IMR-90 (cell line): ENCODE results near the gene PAK6.

Experiments
- BHLHE40 ChIP-seq: fragments of 150-350 bp; IDR thresholded peaks from 2 replicates; pipeline ENCODE4 v1.6.1; 2016; ENCODE audit warnings: mild to moderate bottlenecking, low read depth, low read length
- CEBPB ChIP-seq: IDR thresholded peaks from 2 replicates; pipeline ENCODE4 v1.6.1; 2012; ENCODE audit warnings: low read depth, low read length, improper control_type of control experiment
- CHD1 ChIP-seq: IDR thresholded peaks from 2 replicates; pipeline ENCODE4 v1.6.1; 2012; ENCODE audit warnings: low read depth, low read length, improper control_type of control experiment
- MXI1 ChIP-seq: IDR thresholded peaks from 2 replicates; pipeline ENCODE4 v1.6.1; 2012; ENCODE audit warnings: low read depth, mild to moderate bottlenecking, low read length, moderate library complexity, borderline replicate concordance
- NFE2L2 ChIP-seq: fragments of 150-350 bp; IDR thresholded peaks from 2 replicates; pipeline ENCODE4 v1.6.1; 2016; ENCODE audit warnings: low read depth, mild to moderate bottlenecking, low read length
- POLR2A ChIP-seq: IDR thresholded peaks from 2 replicates; pipeline ENCODE4 v1.6.1; 2012; ENCODE audit warnings: mild to moderate bottlenecking, low read depth, low read length
- RAD21 ChIP-seq: IDR thresholded peaks from 2 replicates; pipeline ENCODE4 v1.6.1; 2012; ENCODE audit warnings: low read length, improper control_type of control experiment
- RFX5 ChIP-seq: IDR thresholded peaks from 2 replicates; pipeline ENCODE4 v1.8.0; 2012; ENCODE audit warnings: low read depth, mild to moderate bottlenecking, low read length, moderate library complexity
- SMC3 ChIP-seq: fragments of 150-350 bp; IDR thresholded peaks from 2 replicates; pipeline ENCODE4 v1.6.1; 2016; ENCODE audit warnings: low read depth, mild to moderate bottlenecking, antibody characterized with exemption, low read length, moderate library complexity
- TF ChIP-seq, protein P1 (sequence below): fragments of 150-350 bp; IDR thresholded peaks from 2 replicates; pipeline ENCODE4 v1.6.1; 2016; ENCODE audit warnings: low read depth, mild to moderate bottlenecking, low read length, moderate library complexity, borderline replicate concordance
- TF ChIP-seq, protein P2 (sequence below): conservative IDR thresholded peaks from 2 replicates; pipeline ENCODE4 v1.5.1; 2012; ENCODE audit warnings: mild to moderate bottlenecking, low read depth, low read length, improper control_type of control experiment
- TF ChIP-seq, protein P3 (sequence below): fragments of 150-350 bp; IDR thresholded peaks from 2 replicates; pipeline ENCODE4 v1.6.1; 2017; ENCODE audit warnings: mild to moderate bottlenecking, antibody characterized with exemption, low read length, low read depth

DNA sequence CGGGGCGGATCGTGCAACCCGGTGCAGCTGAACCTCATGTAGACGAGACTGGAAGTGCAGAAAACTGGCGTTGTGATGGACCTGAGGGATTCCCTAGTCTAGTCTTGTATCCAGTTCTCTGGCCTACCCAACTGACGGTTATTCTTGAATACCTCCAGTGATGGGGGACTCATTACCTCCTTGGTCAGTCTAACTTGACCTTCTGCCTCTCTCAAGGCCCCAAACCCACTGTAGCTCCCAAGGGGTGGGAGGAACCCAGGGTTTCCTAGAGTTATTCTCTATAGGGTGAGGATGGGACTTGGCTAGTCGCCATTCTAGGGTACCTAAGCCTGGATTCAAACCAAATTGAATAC, 11.4 kb downstream of the PAK6 start:
- TF ChIP-seq RFX5, result no peak
- TF ChIP-seq, protein P1, sequence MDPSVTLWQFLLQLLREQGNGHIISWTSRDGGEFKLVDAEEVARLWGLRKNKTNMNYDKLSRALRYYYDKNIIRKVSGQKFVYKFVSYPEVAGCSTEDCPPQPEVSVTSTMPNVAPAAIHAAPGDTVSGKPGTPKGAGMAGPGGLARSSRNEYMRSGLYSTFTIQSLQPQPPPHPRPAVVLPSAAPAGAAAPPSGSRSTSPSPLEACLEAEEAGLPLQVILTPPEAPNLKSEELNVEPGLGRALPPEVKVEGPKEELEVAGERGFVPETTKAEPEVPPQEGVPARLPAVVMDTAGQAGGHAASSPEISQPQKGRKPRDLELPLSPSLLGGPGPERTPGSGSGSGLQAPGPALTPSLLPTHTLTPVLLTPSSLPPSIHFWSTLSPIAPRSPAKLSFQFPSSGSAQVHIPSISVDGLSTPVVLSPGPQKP, result no peak
- TF ChIP-seq, protein P2, sequence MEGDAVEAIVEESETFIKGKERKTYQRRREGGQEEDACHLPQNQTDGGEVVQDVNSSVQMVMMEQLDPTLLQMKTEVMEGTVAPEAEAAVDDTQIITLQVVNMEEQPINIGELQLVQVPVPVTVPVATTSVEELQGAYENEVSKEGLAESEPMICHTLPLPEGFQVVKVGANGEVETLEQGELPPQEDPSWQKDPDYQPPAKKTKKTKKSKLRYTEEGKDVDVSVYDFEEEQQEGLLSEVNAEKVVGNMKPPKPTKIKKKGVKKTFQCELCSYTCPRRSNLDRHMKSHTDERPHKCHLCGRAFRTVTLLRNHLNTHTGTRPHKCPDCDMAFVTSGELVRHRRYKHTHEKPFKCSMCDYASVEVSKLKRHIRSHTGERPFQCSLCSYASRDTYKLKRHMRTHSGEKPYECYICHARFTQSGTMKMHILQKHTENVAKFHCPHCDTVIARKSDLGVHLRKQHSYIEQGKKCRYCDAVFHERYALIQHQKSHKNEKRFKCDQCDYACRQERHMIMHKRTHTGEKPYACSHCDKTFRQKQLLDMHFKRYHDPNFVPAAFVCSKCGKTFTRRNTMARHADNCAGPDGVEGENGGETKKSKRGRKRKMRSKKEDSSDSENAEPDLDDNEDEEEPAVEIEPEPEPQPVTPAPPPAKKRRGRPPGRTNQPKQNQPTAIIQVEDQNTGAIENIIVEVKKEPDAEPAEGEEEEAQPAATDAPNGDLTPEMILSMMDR, result no peak
- TF ChIP-seq BHLHE40, result no peak
- no peak for TF ChIP-seq POLR2A
- TF ChIP-seq RAD21, result no peak
- no peak for TF ChIP-seq MXI1
- TF ChIP-seq CHD1, result no peak
- TF ChIP-seq, protein P3, sequence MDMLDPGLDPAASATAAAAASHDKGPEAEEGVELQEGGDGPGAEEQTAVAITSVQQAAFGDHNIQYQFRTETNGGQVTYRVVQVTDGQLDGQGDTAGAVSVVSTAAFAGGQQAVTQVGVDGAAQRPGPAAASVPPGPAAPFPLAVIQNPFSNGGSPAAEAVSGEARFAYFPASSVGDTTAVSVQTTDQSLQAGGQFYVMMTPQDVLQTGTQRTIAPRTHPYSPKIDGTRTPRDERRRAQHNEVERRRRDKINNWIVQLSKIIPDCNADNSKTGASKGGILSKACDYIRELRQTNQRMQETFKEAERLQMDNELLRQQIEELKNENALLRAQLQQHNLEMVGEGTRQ, result no peak
- TF ChIP-seq NFE2L2, result no peak
- no peak for TF ChIP-seq SMC3
- TF ChIP-seq CEBPB, result no peak
